Stimulated activated CD8-positive, alpha-beta memory T cell treated with anti-CD3 and anti-CD28 coated beads, Interleukin-7, amount 100 ng/mL, for 4 hours (primary cell): ENCODE data around the gene TNP2.

Source experiments
- DNase-seq, 2 donors: peaks; one replicate each; pipeline ENCODE4 v3.0.0-alpha.2; 2020; ENCODE audit warnings: low read depth in 2 of 2

TNP2 gene

DNA sequence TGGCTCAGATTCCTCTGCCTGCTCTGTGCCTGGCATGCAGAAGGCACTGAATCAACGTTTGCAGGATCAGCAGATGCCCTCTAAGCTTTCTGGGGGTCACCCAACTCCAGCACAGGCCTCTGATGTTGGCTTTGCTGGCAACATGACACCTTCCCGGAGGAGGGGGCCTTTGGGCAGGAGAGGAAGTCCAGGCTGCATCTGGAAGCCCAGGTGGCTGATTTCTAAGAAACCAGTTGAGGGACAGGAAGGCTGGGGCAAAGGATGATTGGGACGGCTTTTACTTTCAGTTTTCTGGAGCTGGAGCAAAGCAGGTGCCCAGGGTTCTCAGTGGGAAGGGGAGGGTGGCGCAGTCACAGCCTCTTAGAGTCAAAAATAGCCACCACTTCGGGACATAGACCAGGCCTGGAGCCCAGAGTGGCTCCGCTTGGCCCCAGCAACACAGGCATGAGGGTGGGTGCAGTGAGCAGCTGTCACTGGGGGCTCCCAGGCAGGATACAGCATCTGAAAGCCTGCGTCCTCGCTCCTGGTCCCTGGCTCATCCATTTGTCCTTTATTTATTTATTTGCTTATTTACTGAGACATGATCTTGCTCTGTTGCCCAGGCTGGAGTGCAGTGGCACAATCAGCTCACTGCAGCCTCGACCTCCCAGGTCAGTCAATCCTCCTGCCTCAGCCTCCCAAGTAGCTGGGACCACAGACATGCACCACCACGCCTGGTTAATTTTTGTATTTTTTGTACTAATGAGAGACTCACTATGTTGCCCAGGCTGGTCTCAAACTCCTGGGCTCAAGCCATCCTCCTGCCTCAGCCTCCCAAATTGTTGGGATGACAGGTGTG lies 28.3 kb downstream of the TNP2 start:
- no peak for DNase-seq

- no peak for DNase-seq
Observed at GRCh38 chr16:11239644-11240632, 29.2 kb downstream of the TNP2 start.

GRCh38 chr16:11238272-11239202 lies 30.6 kb downstream of the TNP2 start:
- no peak for DNase-seq

DNA sequence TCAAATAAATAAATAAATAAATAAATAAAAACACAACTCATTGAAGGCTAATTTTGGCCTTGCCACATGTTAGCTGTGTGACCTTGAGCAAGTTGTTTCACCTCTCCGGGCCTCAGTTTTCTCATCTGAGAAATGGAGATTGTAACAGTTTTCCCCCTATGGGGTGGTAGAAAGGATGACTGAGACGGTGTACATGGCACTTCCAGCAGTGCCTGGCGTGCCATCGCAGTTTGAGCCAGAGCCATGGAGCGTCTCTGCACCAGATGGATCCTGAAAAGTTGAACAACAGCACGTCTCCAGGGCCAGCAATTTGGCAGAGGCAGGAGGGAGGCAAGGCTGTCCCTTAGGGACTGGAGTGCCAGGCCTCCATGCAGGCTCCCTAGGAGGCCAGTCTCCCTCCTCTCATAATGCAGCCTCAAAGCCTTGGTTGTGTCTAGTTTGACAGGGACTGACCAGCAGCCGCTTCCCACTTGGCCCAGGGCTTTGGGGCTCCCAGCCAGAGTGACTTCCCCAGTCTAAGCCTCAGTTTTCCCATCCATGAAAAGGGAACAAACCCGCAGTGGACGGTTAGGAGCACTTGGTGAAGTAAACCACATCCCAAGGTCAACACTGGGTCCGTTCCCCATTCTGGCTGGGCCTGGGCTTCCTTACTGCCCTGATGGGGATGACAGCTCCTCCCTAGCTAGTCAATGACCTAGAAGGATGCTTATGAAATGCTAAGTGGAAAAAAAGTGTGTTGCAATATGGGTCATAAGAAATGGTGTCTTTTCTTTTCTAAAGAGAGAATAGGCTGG lies 32.5 kb downstream of the TNP2 start:
- no peak for DNase-seq

DNA sequence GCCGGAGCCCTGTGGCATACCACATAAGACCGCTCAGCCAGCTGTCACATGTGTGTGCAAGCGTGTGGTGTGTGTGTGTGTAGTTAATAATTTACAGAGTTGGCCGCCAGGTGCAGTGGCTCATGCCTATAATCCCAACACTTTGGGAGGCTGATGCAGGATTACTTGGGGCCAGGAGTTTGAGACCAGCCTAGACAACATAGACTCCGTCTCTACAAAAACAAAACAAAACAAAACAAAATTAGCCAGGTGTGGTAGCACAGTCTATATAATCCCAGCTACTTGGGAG lies 33.5 kb downstream of the TNP2 start:
- no peak for DNase-seq

DNA sequence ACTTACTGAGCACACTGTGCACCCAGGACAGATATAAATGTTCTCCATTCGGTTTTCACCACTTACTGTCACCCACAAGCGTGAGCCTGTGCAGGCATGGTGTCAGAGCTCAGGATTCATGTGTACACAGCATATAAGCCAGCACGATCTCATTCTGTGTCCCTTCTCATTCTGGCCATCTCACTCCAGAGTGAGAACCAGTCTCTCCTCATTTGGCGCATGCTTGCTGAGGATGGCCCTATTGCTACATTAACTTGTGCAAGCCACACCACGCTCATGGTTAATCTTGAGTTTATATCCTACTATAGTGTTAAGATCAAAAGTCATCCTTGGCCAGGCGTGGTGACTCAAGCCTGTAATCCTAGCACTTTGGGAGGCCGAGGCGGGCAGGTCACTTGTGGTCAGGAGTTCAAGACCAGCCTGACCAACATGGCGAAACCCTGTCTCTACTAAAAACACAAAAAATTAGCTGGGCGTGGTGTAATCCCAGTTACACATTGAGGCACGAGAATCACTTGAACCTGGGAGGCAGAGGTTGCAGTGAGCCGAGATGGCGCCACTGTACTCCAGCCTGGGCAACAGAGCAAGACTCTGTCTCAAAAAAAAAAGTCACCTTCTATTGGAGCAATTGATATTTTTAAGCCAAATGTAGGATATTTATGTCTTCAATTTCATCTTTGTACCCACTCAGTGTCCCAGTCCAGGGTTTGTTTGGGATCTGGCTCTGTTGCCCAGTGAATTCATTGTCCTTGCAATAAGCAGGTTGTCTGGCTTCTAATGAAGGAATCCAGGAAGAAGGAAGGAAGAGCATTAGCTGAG lies 34.0 kb downstream of the TNP2 start:
- DNase-seq = no peak

- DNase-seq = peak; percentile 74 to 75
Observed at GRCh38 chr16:11233727-11234376, 35.3 kb downstream of the TNP2 start.

GRCh38 chr16:11232852-11233726 lies 36.0 kb downstream of the TNP2 start:
- DNase-seq = peak; percentile 90 to 94

DNA sequence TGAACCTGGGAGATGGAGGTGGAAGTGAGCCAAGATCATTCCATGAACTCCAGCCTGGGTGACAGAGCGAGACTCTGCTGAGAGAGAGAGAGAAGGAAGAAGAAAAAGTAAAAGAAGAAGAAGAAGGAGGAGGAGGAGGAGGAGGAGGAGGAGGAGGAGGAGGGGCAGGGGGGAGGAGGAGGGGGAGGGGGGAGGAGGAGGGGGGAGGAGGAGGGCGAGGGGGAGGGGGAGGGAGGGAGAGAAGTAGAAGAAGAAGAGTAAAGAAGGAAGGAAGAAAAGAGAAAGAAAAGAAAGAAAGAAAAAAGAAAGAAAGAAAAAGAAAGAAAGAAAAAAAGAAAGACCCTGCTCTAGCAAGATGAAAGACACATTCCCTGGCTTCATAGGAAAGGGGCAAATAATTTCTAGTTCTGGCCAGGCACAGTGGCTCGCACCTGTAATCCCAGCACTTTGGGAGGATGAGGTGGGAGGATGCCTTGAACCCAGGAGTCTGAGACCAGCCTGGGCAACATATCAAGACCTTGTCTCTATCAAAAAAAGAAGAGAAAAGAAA lies 36.7 kb downstream of the TNP2 start:
- no peak for DNase-seq

- no peak for DNase-seq
Observed at GRCh38 chr16:11231367-11231970, 37.7 kb downstream of the TNP2 start.

DNA sequence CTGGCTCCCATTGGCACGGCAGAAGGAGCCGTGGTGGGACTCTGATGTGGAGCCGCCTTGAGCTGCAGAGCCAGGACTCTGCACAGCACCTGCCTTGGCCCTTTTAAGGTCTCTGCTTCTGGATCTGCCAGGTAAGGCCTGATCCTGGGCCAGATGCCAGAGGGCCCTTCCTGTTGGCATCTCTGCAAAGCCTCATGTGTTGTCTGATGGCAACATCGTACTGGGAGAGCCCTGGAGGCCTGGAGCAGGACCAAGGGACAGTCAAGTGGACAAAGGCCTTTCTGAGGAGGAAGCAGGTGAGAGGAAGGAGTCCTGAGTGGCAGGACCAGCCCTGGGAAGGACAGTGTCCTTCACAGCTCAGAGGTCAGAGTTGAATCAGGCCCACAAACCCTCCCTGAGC lies 39.2 kb downstream of the TNP2 start:
- no peak for DNase-seq

GRCh38 chr16:11229432-11229831 lies 39.7 kb downstream of the TNP2 start:
- DNase-seq = no peak

DNA sequence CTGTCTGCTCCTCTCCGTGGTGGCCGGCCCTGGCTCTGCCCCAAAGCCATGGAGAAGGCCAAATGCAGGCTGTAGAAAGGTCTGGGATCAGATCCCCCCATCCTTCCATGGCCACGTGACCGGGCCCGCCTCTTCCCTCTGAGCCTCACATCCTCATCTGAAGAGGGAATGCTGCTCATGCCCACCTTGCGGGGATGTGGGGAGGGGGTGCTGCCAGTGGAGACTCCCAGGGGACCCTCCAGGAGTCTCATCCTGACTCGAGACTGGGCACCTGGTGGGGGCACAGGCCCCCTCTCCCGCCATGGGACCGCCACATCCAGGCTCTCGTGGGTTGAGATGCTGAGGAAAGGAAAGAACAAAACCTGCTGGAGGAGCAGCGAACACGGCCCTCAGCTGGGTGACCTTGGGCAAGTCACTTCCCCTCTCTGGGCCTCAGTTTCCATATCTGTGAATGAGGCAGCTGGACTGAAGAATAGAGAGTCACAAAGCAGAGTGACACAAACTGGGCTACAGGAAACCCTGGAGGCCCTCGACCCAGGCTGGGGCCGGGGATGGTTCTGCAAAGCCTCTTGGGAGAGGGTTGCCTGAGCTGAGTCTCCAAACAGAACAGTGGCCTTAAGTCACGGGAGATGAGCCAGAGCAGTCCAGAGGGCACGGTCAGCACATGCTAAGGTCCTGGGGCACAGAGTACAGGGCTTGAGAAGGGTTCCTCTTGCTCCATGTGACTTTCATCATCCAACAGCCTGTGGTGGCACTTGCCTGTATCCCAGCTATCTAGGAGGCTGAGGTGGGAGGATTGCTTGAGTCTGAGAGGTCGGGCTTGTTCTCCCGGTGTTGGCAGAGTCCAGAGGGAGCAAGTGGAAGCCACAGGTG lies 43.2 kb downstream of the TNP2 start:
- DNase-seq = no peak

DNA sequence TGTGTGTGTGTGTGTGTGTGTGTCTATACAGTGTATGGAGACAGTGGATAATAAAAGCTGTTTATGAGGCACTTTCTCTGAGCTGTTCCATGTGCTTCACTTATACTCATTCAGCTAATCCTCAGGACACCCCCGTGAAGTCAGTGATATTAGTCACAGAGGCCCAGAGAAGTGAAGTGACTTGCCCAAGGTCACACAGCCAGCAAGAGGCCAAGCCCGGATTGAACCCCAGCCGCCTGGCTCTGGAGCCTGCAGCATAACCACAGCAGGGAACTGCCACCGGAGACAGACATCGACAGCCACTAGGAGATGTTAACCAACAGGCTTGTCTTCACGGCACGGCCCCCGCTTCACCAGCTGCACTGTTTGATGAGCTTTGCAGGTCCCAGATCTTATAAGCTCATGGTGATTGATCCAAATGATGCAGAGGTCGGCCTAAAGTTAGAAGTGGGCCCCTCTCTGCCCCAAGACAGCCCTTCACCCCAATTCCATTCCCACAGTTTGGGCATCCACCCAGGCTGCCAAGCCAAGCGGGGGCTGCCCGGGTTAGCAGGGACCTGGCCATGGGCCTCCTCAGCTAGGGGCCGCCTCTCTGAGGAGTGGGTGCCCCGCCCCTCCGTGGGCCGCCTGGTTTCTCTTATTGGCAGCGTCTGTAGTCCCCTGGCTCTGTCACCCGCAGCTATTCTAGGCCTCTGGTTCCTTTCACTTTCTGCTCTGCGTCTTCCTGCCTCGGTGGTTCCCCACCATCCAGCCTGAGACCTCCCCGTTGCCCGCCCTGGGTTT lies 44.0 kb downstream of the TNP2 start:
- peak; percentile 78 to 80 for DNase-seq

DNA sequence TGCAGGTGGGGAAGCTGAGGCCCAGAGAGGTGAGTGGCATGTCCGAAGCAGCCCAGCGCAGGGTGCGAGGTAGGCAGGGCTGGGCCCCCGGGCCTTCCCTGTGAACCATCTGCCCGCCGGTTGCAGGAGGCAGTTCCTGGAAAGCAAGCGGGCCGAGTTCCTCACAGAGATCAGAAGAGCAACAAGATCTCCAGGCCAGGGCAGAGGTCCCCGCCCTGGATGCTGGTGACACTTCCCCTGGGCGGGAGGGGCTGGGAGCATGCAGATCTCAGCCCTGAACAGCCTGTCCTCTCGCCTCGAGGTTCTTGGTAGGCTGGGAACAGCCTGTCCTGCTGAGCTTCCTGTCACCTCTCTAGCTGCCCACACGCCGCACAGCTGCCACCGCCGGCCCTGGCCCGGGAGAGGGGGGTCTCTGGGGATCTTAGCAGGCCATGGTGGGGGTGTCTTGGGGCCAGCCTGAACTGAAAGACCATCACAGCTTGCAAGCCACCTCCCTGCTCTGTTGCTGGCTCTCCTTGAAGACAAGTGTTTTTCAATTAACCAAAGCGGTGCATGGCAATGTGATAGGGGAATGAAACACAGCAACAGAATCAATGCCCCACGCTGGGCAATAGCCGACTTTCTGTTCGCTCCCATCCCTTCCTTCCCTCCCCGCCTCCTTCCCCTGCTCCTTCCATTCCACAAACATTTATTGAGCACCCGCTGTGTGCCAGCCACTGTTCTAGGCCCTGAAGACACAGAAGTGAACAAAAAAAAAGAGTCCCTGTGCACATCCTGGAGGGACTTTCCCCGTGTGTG lies 44.8 kb downstream of the TNP2 start:
- DNase-seq = peak; percentile 26 to 51
